ENCODE data around the gene PKNOX2. TPM values are rescaled to one million over a fixed set of nuclear protein-coding genes. Genes with fewer than 3 reads are reported as not detected.

PKNOX2 gene
- total RNA-seq, 1 donor from 2014 or later, result 4.0 TPM

DNA sequence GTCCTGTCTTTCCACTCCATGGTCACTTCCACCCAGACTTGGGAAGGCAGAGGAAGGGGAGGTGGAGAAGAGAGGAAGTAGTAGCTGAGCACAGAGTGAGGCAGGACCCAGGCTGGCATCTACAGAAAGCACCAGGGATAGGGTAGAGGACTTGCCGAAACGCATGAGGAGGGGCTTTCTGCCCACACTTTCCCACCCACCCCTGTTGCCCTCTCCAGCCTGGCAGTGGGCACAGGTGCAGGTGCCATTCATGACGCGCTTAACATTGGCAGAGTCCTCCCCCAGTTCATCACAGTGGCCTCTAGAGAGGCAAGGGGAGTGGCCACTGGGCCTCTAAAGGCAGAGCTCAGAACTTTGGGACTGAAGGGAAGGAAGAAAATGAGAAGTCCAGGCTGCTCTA is 249.6 kb downstream of the PKNOX2 start:
- no peak for DNase-seq

- no peak for DNase-seq
Observed at GRCh38 chr11:125416981-125417935, 252.7 kb downstream of the PKNOX2 start.

DNA sequence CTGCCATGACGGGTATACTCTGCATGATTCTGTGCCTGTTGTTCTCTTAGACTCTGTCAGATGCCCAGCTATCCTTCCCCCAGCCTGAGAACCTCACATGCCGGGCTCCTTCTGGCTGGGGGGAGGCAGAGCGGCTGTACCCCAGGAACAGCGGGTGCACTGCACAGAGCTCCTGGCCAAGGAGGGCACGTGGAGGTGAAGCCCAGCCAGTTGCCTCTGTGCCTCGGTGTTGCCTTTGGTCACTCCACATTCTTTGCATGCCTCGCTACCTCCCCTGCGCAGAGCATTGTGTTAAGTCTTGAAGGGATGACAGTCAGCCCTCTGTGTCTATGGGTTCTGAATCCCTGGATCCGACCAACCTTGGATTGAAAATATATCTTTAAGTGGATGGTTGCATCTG is 253.8 kb downstream of the PKNOX2 start:
- no peak for DNase-seq

- no peak for DNase-seq
Observed at GRCh38 chr11:125422681-125423080, 258.1 kb downstream of the PKNOX2 start.

DNA sequence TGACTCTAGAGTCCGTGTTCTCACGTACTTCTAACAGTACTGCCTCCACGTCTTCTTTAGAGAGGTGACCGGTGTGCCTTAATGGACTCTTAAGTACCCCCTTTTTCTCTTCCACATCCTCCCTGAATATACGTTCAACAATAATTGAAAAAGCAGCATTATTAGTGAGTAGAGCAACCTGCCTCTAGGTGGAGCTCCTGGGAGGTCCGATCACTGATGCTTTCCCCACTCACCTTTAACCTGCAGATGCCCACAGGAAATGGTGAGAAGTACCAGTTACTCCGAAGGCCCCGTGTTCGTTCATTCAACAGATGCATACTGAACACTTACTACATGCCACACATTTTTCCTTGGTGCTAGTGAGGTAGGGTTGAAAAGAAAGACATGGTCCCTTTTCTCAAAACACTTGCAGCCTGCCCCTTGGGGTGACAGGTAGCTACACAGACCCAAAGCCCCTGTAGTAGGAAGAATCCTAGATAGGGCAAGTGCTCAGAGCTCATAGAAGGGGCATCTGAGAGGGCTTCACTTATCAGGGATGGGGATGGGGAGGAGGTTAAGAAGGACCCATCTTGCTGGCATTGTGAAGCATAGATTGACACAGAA is 258.8 kb downstream of the PKNOX2 start:
- no peak for DNase-seq

DNA sequence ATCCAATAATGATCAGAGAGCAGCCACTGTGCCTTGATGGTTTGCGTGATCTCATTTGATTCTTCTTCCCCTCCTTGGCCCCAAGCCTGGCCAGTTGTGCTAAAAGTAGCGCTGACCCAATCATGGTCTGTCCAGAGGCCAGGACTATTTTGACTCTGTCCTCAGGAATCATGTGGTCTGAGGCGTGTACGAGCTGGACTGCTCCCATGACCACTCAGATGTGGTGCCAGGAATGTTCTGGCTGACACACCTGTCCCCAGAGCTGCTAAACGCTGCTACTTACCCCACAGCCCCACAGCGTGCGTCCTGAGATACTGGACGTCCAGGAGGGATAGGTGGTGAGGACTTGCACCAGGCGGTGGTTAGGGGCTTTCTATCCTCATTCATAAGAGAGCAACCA is 261.1 kb downstream of the PKNOX2 start:
- DNase-seq, result no peak

DNA sequence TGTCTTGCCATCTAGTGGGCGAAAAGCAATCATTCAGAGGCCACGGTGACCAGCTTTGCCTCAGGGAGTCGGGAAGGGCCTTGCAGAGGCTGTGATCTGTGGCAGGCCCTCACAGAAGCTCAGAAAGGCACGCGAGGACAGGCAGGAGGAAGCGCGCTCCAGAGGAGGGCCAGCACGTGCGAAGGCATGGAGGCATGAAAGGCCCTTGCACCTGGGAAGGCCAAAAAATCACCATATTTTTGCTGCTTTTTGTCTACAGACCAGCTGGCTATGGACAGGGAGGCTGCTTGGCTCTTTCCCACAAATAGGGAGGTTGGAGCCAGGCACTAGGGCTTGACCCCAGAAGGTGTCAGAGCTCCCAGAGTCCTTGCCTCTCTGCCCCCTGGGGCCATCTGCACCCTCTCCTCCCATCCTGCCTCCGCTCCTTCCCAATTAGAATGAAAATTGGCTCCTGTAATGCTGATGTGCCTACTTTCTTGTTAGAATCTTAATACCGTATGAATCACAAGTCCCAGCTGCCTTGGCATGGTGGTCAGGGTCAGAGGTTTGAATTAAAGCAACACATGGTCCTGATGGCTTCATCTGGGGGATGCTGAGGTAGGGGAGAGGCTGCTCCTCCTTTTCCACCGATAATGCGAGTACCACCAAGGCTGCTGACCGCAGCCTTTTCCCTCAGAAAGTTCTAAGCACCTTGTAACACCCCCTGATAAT is 262.4 kb downstream of the PKNOX2 start:
- no peak for DNase-seq

- no peak for DNase-seq
Observed at GRCh38 chr11:125428486-125429173, 264.1 kb downstream of the PKNOX2 start.

- no peak for DNase-seq
Observed at GRCh38 chr11:125429174-125429707, 264.7 kb downstream of the PKNOX2 start.

- no peak for DNase-seq
Observed at GRCh38 chr11:125429807-125430678, 265.5 kb downstream of the PKNOX2 start.

DNA sequence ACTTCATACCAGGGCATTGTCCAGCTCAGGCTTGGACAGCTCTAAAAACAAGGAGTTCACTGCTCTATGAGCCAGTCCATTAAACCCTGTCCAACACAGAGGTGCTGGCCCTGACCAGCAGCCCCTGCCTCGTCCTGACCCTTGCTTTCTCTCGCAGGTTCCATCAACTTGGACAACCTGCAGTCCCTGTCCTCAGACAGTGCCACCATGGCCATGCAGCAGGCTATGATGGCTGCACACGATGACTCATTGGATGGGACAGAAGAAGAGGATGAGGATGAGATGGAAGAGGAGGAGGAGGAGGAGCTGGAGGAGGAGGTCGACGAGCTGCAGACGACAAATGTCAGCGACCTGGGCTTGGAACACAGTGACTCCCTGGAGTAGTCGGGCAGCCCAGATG is 266.5 kb downstream of the PKNOX2 start:
- DNase-seq, result no peak

DNA sequence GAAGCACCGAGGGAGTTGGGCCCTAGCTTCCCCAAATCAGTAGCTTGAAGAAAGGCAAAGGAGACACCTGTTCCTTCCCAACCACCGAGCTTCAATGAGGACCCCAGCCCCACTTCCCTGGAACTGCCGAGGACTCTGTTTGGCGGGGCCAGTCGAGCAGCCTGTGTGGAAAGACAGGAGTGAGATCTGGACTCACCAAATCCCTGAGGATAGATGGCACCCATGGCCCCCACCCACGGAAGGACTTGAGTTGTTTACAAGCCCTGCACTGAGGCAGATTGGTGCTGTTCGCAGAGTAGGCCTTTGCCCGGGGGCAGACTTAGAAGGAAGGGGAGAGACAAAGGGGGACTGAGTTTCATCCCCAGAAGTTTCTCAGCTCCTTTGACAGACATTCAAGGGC is 266.9 kb downstream of the PKNOX2 start:
- no peak for DNase-seq

DNA sequence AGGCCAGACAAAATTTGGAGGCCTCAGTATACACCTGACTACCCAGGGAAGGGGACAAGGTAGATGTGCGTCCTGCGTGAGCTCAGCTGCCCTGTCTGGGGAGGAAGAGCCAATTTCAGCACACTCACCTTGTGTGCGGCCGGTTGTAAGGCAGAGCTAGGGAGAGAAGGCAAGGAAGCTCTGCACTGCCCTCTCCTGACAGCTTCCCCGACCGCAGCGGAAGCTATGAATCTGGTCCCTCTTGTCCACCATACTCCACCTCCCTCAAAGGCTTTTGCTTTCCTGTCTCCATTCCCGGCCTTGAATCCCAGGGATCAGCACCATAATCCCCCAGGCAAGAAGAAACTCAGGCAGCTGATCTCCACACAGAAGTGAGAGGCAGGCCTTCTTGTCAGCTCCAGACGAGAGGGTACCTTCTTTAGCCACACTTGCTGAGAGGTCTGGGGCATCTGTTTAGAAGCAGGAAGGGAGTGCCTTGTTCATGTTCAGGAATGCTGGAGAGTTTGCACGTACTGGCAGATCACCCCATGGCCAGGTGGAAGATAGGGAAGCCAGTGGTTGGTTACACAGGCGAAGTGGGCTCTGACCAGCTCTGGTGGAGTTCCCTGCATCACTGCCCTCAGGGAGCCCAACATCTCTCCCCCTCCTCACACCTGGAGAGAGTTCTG is 269.0 kb downstream of the PKNOX2 start:
- DNase-seq, result no peak

- DNase-seq, result no peak
Observed at GRCh38 chr11:125435461-125436238, 271.1 kb downstream of the PKNOX2 start.

- no peak for DNase-seq
Observed at GRCh38 chr11:125441648-125442410, 277.3 kb downstream of the PKNOX2 start.

- DNase-seq, result no peak
Observed at GRCh38 chr11:125442946-125443345, 278.4 kb downstream of the PKNOX2 start.

DNA sequence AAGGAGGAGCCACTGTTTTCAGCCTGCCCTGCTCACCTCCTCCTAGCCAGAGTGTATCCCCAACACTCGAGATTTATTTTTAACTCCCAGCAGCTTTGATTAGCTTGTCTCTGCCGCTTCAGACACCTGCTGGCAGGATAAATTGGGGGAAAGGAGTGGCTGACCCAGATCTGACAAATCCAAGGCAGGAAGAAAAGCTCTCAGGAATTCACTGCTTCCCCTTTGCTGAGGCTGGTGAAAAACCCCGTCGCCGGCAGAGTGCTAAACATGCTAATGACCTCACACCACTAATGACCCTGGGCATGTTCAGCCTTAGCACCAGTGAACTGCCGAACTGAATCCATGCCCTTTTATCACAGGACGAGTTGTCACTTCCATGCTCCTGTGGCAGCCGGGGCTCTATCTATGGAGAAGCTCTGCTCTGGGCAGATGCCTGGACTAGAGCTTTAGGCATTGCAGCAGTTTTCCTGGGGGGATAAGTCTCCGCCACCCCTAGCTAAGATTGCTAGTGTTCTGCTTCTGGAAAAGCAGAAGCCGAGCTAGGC is 279.3 kb downstream of the PKNOX2 start:
- no peak for DNase-seq

GRCh38 chr11:125445731-125446130 is 281.2 kb downstream of the PKNOX2 start:
- DNase-seq, result no peak

- no peak for DNase-seq
Observed at GRCh38 chr11:125446279-125446678, 281.7 kb downstream of the PKNOX2 start.
